ENCODE measurements around the gene ZDHHC24. TPM values are rescaled to one million over a fixed set of nuclear protein-coding genes. Genes with fewer than 3 reads are reported as not detected.

Gene ZDHHC24
- total RNA-seq, 4 donors from 2014 or later = 8.0 to 10.7 (median 9.5) TPM

DNA sequence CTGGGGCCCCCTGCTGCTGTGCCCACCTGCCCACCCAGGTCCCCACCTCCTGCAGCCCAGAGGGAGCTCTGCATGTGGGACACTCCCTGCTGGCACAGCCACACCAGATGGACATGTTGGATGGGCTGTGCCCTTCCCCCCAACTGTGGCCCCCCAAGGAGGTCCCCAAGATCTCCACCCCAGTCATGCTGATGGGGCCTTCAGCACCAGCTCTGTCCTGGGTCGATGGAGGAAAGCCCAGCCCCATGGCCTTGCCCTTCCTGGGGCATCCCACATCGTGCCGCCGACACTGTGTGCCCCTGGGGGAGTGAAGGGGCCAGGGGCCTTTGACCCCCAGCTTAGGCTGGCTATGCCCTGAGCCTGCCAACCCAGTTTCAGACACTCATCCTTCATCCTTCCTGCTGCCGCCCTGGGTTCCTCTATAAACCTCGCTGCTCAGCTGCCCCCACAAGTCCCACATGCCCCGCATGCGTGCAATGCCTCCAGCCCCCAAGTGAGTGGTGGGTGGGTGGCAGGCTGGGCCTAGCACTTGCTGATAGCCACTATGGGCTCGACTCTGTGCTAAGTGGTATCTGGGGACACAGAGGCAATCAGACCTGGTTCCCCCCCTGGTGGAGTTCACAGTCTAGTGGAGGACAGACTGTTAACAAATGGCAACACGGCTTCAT lies 69.5 kb downstream of the ZDHHC24 start:
- DNase-seq = no peak
- 50 to 100% methylated on average over 1 to 2 of the region's 10 CpGs for WGBS, 2 donors

DNA sequence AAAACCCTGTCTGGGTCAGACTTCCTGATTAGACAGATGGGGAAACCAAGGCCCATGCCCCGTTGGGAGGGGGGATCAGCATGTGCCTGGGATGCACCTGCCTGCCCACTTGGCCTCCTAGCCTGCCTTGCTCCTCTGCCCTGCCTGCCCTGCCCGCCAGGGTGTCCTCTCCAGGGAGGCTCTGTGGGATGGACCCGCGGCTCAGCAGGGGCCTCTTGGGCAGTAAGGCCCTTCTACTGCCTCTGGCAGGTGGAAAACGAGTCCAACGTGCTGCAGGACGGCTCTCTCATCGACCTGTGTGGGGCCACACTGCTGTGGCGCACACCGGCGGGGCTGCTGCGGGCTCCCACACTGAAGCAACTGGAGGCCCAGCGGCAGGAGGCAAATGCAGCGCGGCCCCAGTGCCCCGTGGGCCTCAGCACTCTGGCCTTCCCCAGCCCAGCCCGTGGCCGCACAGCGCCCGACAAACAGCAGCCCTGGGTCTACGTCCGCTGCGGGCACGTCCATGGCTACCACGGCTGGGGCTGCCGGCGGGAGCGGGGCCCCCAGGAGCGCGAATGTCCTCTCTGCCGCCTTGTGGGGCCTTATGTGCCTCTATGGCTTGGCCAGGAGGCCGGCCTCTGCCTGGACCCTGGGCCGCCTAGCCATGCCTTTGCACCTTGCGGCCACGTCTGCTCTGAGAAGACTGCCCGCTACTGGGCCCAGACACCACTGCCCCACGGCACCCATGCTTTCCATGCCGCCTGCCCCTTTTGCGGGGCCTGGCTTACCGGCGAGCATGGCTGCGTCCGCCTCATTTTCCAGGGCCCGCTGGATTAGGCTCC lies 70.3 kb downstream of the ZDHHC24 start:
- Histone ChIP-seq H3K4me1 (peaks cover 8 to 39% (median 10%) of the 10 kb centered on the region in 3 donors), H3K36me3 (peaks cover 0 to 67% (median 6%) of the 10 kb centered on the region in 3 donors), H3K27me3 (no peaks in the 10 kb centered on the region), H3K4me3 (no peak overlapping the region), H3K9me3 (no peaks in the 10 kb centered on the region), H3K27ac (no peak overlapping the region)
- no peak for DNase-seq
- 89 to 93% methylated on average over 7 to 11 of the region's 44 CpGs for WGBS, 2 donors
- TF ChIP-seq POLR2A (IDR thresholded peaks at IDR 0.05) = no peak
- TF ChIP-seq, protein P1, sequence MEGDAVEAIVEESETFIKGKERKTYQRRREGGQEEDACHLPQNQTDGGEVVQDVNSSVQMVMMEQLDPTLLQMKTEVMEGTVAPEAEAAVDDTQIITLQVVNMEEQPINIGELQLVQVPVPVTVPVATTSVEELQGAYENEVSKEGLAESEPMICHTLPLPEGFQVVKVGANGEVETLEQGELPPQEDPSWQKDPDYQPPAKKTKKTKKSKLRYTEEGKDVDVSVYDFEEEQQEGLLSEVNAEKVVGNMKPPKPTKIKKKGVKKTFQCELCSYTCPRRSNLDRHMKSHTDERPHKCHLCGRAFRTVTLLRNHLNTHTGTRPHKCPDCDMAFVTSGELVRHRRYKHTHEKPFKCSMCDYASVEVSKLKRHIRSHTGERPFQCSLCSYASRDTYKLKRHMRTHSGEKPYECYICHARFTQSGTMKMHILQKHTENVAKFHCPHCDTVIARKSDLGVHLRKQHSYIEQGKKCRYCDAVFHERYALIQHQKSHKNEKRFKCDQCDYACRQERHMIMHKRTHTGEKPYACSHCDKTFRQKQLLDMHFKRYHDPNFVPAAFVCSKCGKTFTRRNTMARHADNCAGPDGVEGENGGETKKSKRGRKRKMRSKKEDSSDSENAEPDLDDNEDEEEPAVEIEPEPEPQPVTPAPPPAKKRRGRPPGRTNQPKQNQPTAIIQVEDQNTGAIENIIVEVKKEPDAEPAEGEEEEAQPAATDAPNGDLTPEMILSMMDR (IDR thresholded peaks at IDR 0.05) = no peak
- intact Hi-C loops (cut with DNase I) = no loop called here

More for the DNA sequence above, 69.5 kb downstream of the ZDHHC24 start:
- H3K4me1 ChIP-seq = peaks cover 12 to 46% (median 16%) of the 10 kb centered on the region in 3 donors
- no peaks in the 10 kb centered on the region for H3K9me3 ChIP-seq
- H3K27me3 ChIP-seq = no peaks in the 10 kb centered on the region
- TF ChIP-seq, protein P1 (IDR thresholded peaks at IDR 0.05) = no peak
- TF ChIP-seq POLR2A (IDR thresholded peaks at IDR 0.05) = no peak
- intact Hi-C loops (cut with DNase I) = no loop called here
- H3K4me3 ChIP-seq = no peak overlapping the region
- H3K36me3 ChIP-seq = peaks cover 0 to 60% (median 6%) of the 10 kb centered on the region in 3 donors
- H3K27ac ChIP-seq = no peak overlapping the region

DNA sequence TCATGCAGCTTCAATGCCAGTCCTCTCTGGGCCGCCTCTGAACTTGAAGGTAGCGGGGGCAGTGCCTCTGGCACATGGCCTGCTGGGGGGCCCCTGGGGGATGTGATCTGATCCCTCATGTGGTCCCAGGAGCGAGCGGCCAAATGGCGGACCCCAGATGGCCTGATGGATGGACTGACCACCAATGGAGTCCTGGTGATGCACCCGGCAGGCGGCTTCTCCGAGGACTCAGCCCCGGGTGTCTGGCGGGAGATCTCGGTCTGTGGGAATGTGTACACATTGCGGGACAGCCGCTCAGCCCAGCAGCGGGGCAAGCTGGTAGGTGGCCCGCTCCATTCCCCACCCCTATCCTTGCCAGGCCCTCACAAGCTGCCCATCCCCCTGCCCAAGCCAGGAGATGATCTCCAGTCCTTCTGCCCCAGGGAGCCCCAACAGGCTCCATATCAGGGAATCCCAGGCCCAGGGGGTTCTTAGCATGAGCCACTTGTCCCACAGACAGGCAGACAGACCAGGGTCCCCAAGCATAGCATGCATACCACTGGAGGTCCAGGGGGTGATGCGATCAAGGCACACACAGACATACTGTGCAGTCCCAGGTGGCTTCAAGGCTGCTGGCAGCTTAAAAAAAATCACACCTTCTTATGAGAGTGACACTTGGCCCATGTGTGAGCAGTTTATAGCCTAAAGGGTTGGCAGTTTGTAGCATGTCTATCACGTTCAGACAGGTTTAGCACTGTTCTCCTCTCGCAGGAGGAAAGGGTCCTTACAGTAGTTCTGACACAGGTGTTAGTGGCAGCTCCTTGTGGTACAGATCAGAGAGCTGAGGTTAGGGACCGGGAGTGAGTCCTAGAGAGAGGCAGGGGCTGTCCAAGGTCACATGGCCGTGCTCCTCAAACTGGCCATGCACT lies 72.0 kb downstream of the ZDHHC24 start:
- Histone ChIP-seq H3K36me3 (peaks cover 0 to 71% (median 6%) of the 10 kb centered on the region in 3 donors), H3K27me3 (no peaks in the 10 kb centered on the region), H3K27ac (no peak overlapping the region), H3K9me3 (no peaks in the 10 kb centered on the region), H3K4me1 (peaks cover 2 to 28% (median 3%) of the 10 kb centered on the region in 3 donors), H3K4me3 (no peak overlapping the region)
- TF ChIP-seq POLR2A (IDR thresholded peaks at IDR 0.05) = no peak
- TF ChIP-seq, protein P1 (IDR thresholded peaks at IDR 0.05) = no peak
- WGBS, 2 donors = 32 to 65% methylated on average over 4 to 5 of the region's 20 CpGs
- DNase-seq = no peak
- intact Hi-C loops (cut with DNase I) = no loop called here

GRCh38 chr11:66473167-66473566 lies 72.7 kb downstream of the ZDHHC24 start:
- Histone ChIP-seq H3K36me3 (peaks cover 0 to 73% (median 6%) of the 10 kb centered on the region in 3 donors), H3K27me3 (no peaks in the 10 kb centered on the region), H3K27ac (no peak overlapping the region), H3K4me1 (peaks cover 0 to 24% (median under 1%) of the 10 kb centered on the region in 3 donors), H3K9me3 (no peaks in the 10 kb centered on the region), H3K4me3 (no peak overlapping the region)
- no peak for DNase-seq
- no peak for TF ChIP-seq POLR2A (IDR thresholded peaks at IDR 0.05)
- TF ChIP-seq, protein P1 (IDR thresholded peaks at IDR 0.05) = no peak
- 89% methylated on average over 11 of the region's 11 CpGs; no CpG with 5 or more reads in 1 of the 2 donors for WGBS, 2 donors
- intact Hi-C loops (cut with DNase I) = no loop called here

All from esophagus squamous epithelium (tissue), 5 donors.